K562 (cell line): ENCODE results near the gene WWOX. TPM values are rescaled to one million over a fixed set of nuclear protein-coding genes. Genes with fewer than 3 reads are reported as not detected.

Experiments
- ATAC-seq: fragments of 200-7000 bp; cut with Tn5 transposase; 3 replicates; pipeline ENCODE4 v1.9.1; 2020; ENCODE audit warnings: moderate library complexity
- BruUV-seq: library from RNA; stranded (reverse); fragments of 400-500 nt; replicated peaks from 2 replicates; lab custom pipeline; 2021; lab: Mats Ljungman, UMichigan
- CTCF ChIA-PET: fragments of 300-600 bp; formaldehyde crosslinking; extraction: SDS; loops from one replicate; lab custom pipeline; 2021; ENCODE audit warnings: low intra/inter-chr PET ratio; lab: Yijun Ruan, JAX
- POLR2A ChIA-PET: fragments of 300-600, 350-650 bp; sonication (Branson Sonifier 250); formaldehyde crosslinking; extraction: SDS; loops from one replicate; lab custom pipeline; 2021; ENCODE audit warnings: antibody characterized with exemption, inconsistent platforms; lab: Yijun Ruan, JAX
- DNase-seq, 4 experiments: peaks; one replicate each; pipeline versions ENCODE4 v3.0.0 to v3.0.0-alpha.2; 2011 to 2018; ENCODE audit warnings: low spot score in 3 of 4, mixed read lengths in 3 of 4; ENCODE audit errors: extremely low read depth in 1 of 4
- FAIRE-seq: peaks from 2 replicates; lab custom pipeline; 2011; peaks lifted over from hg19 to GRCh38; lab: Jason Lieb, UNC
- H2AFZ ChIP-seq: 2 replicates; pipeline ENCODE4 v1.6.0; 2011; ENCODE audit warnings: low read depth, low read length, control low read depth, inconsistent platforms
- H3K27ac ChIP-seq: fragments of 200-600 bp; 3 replicates; pipeline ENCODE4 v1.8.0; 2011; ENCODE audit warnings: low read depth, mild to moderate bottlenecking, control low read depth, inconsistent platforms, low read length, moderate library complexity, mixed read lengths; ENCODE audit errors: extremely low read depth
- H3K27me3 ChIP-seq, 2 experiments: fragments of 300-600 bp in 1 of 2; 2 replicates in 1 of 2; 3 replicates in 1 of 2; pipeline versions ENCODE4 v1.6.0 to v1.8.0; 2011; ENCODE audit warnings: inconsistent platforms in 2 of 2, low read length in 2 of 2, mild to moderate bottlenecking in 1 of 2, mixed read lengths in 1 of 2, moderate library complexity in 1 of 2; ENCODE audit not compliant: control insufficient read depth in 2 of 2, insufficient read depth in 2 of 2
- H3K36me3 ChIP-seq: fragments of 300-600 bp; 3 replicates; pipeline ENCODE4 v1.8.0; 2011; ENCODE audit warnings: mild to moderate bottlenecking, low read length, inconsistent platforms; ENCODE audit not compliant: control insufficient read depth, insufficient read depth
- H3K4me1 ChIP-seq, 2 experiments: fragments of 200-600 bp in 1 of 2; replicated peaks in 1 of 2; 2 replicates in 1 of 2; 3 replicates in 1 of 2; pipeline versions ENCODE4 v1.5.1 to v1.8.0; 2011; ENCODE audit warnings: inconsistent platforms in 2 of 2, low read length in 2 of 2, mild to moderate bottlenecking in 1 of 2, mixed read lengths in 1 of 2, moderate library complexity in 1 of 2; ENCODE audit not compliant: control insufficient read depth in 2 of 2, insufficient read depth in 2 of 2
- H3K4me2 ChIP-seq: 2 replicates; pipeline ENCODE4 v1.6.1; 2011; ENCODE audit warnings: low read length, control low read depth, inconsistent platforms, mixed read lengths; ENCODE audit not compliant: insufficient read depth
- H3K4me3 ChIP-seq: fragments of 200-600 bp; sonication (generic), shearing (Covaris generic); 2 replicates; pipeline ENCODE4 v1.5.1; 2016; ENCODE audit warnings: control low read depth, inconsistent platforms
- H3K79me2 ChIP-seq: fragments of 200-600 bp; 3 replicates; pipeline ENCODE4 v1.8.0; 2011; ENCODE audit warnings: low read length, inconsistent platforms; ENCODE audit not compliant: control insufficient read depth, insufficient read depth
- H3K9ac ChIP-seq, 2 experiments: 2 replicates each; pipeline versions ENCODE4 v1.6.0 to v1.6.1; 2011; ENCODE audit warnings: low read depth in 2 of 2, low read length in 2 of 2, control low read depth in 1 of 2, inconsistent platforms in 1 of 2, mild to moderate bottlenecking in 1 of 2, mixed read lengths in 1 of 2; ENCODE audit not compliant: insufficient read depth in 1 of 2
- H3K9me1 ChIP-seq: one replicate; pipeline ENCODE4 v1.6.0; 2011; ENCODE audit warnings: inconsistent platforms, mild to moderate bottlenecking, low read length, moderate library complexity; ENCODE audit not compliant: control insufficient read depth, insufficient read depth
- H3K9me3 ChIP-seq: replicated peaks from 2 replicates; pipeline ENCODE4 v1.5.1; 2011; ENCODE audit warnings: low read depth, low read length, inconsistent platforms; ENCODE audit not compliant: control insufficient read depth, insufficient read depth
- H4K20me1 ChIP-seq: replicated peaks from 2 replicates; pipeline ENCODE4 v1.6.1; 2011; ENCODE audit warnings: low read length, inconsistent platforms, mixed read lengths; ENCODE audit not compliant: control insufficient read depth, insufficient read depth
- ARHGAP35 ChIP-seq: fragments of 450-650 bp; IDR thresholded peaks from 2 replicates; pipeline ENCODE4 v1.6.1; 2018; ENCODE audit not compliant: partially characterized antibody
- C11orf30 ChIP-seq: fragments of 450-650 bp; IDR thresholded peaks from 2 replicates; pipeline ENCODE4 v1.6.1; 2016; ENCODE audit warnings: low read depth, mild to moderate bottlenecking
- CBFA2T2 ChIP-seq: fragments of 450-650 bp; conservative IDR thresholded peaks from 2 replicates; pipeline ENCODE4 v1.6.1; 2017; ENCODE audit warnings: mild to moderate bottlenecking
- CBFA2T3 ChIP-seq: fragments of 450-650 bp; IDR thresholded peaks from 2 replicates; pipeline ENCODE4 v1.6.1; 2017
- CBFB ChIP-seq: sonication (generic); formaldehyde crosslinking; IDR thresholded peaks from 2 replicates; pipeline ENCODE4 v1.4.0; 2020; ENCODE audit warnings: mild to moderate bottlenecking, missing genetic modification reagents
- CBX1 ChIP-seq: sonication (generic); IDR thresholded peaks from 2 replicates; pipeline ENCODE4 v1.6.1; 2016; ENCODE audit warnings: antibody characterized with exemption, low read depth, mild to moderate bottlenecking
- CLOCK ChIP-seq: fragments of 250-450 bp; sonication (Bioruptor Pico); IDR thresholded peaks from 2 replicates; pipeline ENCODE4 v1.4.0; 2020; ENCODE audit warnings: mild to moderate bottlenecking, moderate library complexity, borderline replicate concordance
- EZH2 ChIP-seq: IDR thresholded peaks from 2 replicates; pipeline ENCODE4 v1.6.1; 2012; ENCODE audit warnings: low read depth, mild to moderate bottlenecking, inconsistent platforms, low read length, borderline replicate concordance
- IRF2 ChIP-seq: sonication (generic); formaldehyde crosslinking; IDR thresholded peaks from 2 replicates; pipeline ENCODE4 v1.8.1; 2022; ENCODE audit warnings: mild to moderate bottlenecking, missing genetic modification reagents
- NFE2 ChIP-seq: IDR thresholded peaks from 2 replicates; pipeline ENCODE4 v1.6.1; 2014; ENCODE audit warnings: antibody characterized with exemption, low read depth
- NFXL1 ChIP-seq: fragments of 450-650 bp; formaldehyde crosslinking; IDR thresholded peaks from 2 replicates; pipeline ENCODE4 v1.4.0; 2021; ENCODE audit warnings: mild to moderate bottlenecking
- RAD21 ChIP-seq, 2 experiments: fragments of 250-450 bp in 1 of 2; fragments of 450-650 bp in 1 of 2; sonication (Bioruptor Pico) in 1 of 2; formaldehyde crosslinking in 1 of 2; IDR thresholded peaks in 1 of 2; conservative IDR thresholded peaks in 1 of 2; 2 replicates each; pipeline versions ENCODE4 v1.4.0 to v1.8.0; 2020 to 2022; ENCODE audit warnings: mild to moderate bottlenecking in 2 of 2, moderate library complexity in 1 of 2
- TBL1XR1 ChIP-seq, 2 experiments: IDR thresholded peaks; 2 replicates each; pipeline ENCODE4 v1.6.1; 2012; ENCODE audit warnings: improper control_type of control experiment in 2 of 2, low read length in 2 of 2, mild to moderate bottlenecking in 1 of 2
- TEAD2 ChIP-seq: fragments of 450-650 bp; IDR thresholded peaks from 2 replicates; pipeline ENCODE4 v1.6.1; 2016; ENCODE audit warnings: missing genetic modification characterization, control low read depth, missing compliant biosample characterization
- ZC3H8 ChIP-seq: fragments of 450-650 bp; IDR thresholded peaks from 2 replicates; pipeline ENCODE4 v1.6.1; 2017
- ZFP36 ChIP-seq: fragments of 150-350 bp; IDR thresholded peaks from 2 replicates; pipeline ENCODE4 v1.6.1; 2018; ENCODE audit warnings: low read length, low read depth; ENCODE audit not compliant: partially characterized antibody
- ZNF253 ChIP-seq: fragments of 250-450 bp; sonication (Bioruptor Pico); conservative IDR thresholded peaks from 2 replicates; pipeline ENCODE4 v1.6.1; 2021; ENCODE audit warnings: mild to moderate bottlenecking
- ZNF518B ChIP-seq: fragments of 250-450 bp; sonication (Bioruptor Pico); IDR thresholded peaks from 2 replicates; pipeline ENCODE4 v1.5.0; 2021; ENCODE audit warnings: mild to moderate bottlenecking, moderate library complexity
- WGBS: fragments of 100-300 bp; shearing (Covaris generic); methylation state at CpG from one replicate; pipeline ENCODE4 v1.1.6; 2016; ENCODE audit warnings: low coverage, mixed read lengths; ENCODE audit not compliant: insufficient coverage; ENCODE audit errors: missing lambda C conversion rate; 5-methylcytosine and 5-hydroxymethylcytosine counted together
- in situ Hi-C: fragments of 300-500 bp; cut with MboI; formaldehyde crosslinking; loops from 4 replicates; pipeline ENCODE4 v1.15.0; 2018; ENCODE audit warnings: inconsistent platforms, mixed read lengths
- intact Hi-C: fragments of 100-400 bp; cut with micrococcal nuclease; formaldehyde crosslinking; loops from 2 replicates; pipeline ENCODE4 v1.14.2; 2022
- polyA plus RNA-seq, 8 experiments: library from polyadenylated mRNA; depleted of rRNA in 4 of 8; stranded (reverse) in 5 of 8; unstranded in 3 of 8; fragments of >200 nt; fragmentation: Nextera tagmentation in 2 of 8; fragmentation: Illumina TruSeq in 1 of 8; extraction: Ambion mirVana in 2 of 8; extraction: Trizol in 1 of 8; gene quantifications; 2 replicates each; pipeline versions ENCODE4 v1.2.1 to v1.2.3, GENCODE V29; 2011 to 2014; ENCODE audit warnings: inconsistent platforms in 1 of 8, missing spikeins in 1 of 8
- total RNA-seq, 7 experiments: library from RNA; depleted of rRNA in 6 of 7; stranded (reverse); fragments of >200 nt in 6 of 7; fragmentation: Illumina TruSeq in 2 of 7; extraction: Trizol in 2 of 7; gene quantifications; 2 replicates each; pipeline versions ENCODE4 v1.2.1 to v1.2.3, GENCODE V29; 2011 to 2021; ENCODE audit warnings: low replicate concordance in 1 of 7

WWOX gene
- total and polyA plus RNA-seq, 9 of the 15 experiments (the other 6 are each of a cell fraction or from before 2014, with no cell fraction given), result 1.6 to 22.7 (median 8.1) TPM

DNA sequence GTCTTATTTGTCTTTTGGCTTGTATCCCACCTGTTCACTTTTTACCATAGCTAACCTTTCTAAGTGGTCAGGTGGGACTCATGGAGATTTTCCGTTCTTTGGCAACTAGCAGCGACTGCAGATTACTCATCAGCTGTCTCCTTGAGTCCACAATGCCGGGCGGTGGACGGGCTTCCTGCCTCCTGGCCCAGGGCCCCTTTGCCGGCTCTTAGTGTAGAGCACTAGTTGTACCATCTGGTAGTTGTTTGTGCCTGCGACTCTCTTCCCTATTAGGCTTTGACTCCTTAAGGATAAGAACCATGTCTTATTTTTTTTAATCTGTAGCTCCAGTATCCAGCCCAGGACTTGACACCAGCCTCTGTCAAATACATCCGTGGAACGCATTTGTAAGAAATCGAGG, 399.9 kb downstream of the WWOX start (continued):
- TF ChIP-seq ZFP36 (no peak), ARHGAP35 (no peak), NFE2 (no peak), ZNF253 (no peak), IRF2 (CRISPR knock-in tag) (no peak), CBX1 (no peak)

DNA sequence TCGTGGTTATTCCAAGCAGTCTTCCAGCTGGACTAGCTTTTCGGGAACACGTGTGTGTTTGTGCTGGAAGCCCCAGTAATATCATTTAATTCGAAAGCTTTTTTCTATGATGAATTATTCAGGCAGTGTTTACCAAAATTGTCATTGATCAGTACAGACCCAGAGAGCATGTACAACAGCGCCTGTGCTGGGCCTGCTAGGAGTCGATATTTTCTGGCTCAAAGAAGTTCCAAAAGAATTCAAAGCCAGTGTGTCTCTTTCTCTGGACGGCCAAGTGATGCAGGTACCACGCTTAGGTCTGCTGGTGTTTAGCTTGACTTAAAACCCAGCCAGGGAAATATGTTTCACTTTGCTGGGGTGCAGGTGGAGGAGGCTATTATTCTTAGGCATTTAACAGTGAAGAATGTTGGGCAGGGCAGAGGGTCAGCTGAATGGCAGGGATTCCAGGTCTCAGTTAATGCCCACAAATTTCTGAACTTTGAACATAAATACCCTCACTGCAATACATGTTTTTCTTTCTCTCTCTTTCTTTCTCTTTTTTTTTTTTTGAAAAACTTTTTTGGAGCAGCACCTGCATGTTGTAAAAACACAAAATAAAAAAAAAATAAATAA, 401.3 kb downstream of the WWOX start:
- ChIA-PET POLR2A (no interaction called here), CTCF (no interaction called here)
- in situ Hi-C loops, result no loop called here
- Histone ChIP-seq H3K9me1 (no peaks in the 10 kb centered on the region), H3K36me3 (no peaks in the 10 kb centered on the region), H3K79me2 (no peaks in the 10 kb centered on the region), H3K9me3 (no peaks in the 10 kb centered on the region), H3K4me2 (no peak overlapping the region), H3K27me3 (peaks cover 12 to 24% of the 10 kb centered on the region in 2 experiments; a peak in 4 of 5 replicates), H3K9ac (no peak overlapping the region), H3K4me1 (no peaks in the 10 kb centered on the region), H3K4me3 (no peak overlapping the region), H3K27ac (no peak overlapping the region), H2AFZ (no peak overlapping the region), H4K20me1 (no peaks in the 10 kb centered on the region)
- ATAC-seq (no peak), FAIRE-seq (no peak), DNase-seq (no peak)
- 0% methylated on average over 8 of the region's 8 CpGs for WGBS
- intact Hi-C loops, result no loop called here
- no TSS peak for BruUV-seq
- no peak for TF ChIP-seq TEAD2
- no peak for TF ChIP-seq CBFB (CRISPR knock-in tag)
- TF ChIP-seq TBL1XR1 (IDR thresholded peaks at IDR 0.05; ENCODE audit: low read length in 2 of 2), result no peak
- TF ChIP-seq EZH2, result no peak
- no peak for TF ChIP-seq ZC3H8
- TF ChIP-seq CBFA2T3, result no peak
- TF ChIP-seq NFXL1 (CRISPR knock-in tag), result no peak
- no peak for TF ChIP-seq CLOCK (CRISPR knock-in tag)
- TF ChIP-seq ZNF518B, result no peak
- no peak for TF ChIP-seq RAD21 (CRISPR knock-in tag; conservative IDR thresholded peaks at IDR 0.05 in 1 of 2, IDR thresholded peaks at IDR 0.05 in 1 of 2)
- TF ChIP-seq CBFA2T2, result no peak
- no peak for TF ChIP-seq C11orf30
